GM19351 (cell line): ENCODE measurements around the gene TFDP1.
"Not testable (repeated sequence)": the region's sequence is repeated elsewhere in the genome, so short reads cannot be mapped to it uniquely, and the experiment has no call there.

Experiments
- ATAC-seq: cut with Tn5 transposase; IDR thresholded peaks from one replicate; pipeline ENCODE4 v1.9.1; 2021; ENCODE audit warnings: mild to moderate bottlenecking, moderate library complexity; ENCODE audit not compliant: unreplicated experiment

The TFDP1 gene

DNA sequence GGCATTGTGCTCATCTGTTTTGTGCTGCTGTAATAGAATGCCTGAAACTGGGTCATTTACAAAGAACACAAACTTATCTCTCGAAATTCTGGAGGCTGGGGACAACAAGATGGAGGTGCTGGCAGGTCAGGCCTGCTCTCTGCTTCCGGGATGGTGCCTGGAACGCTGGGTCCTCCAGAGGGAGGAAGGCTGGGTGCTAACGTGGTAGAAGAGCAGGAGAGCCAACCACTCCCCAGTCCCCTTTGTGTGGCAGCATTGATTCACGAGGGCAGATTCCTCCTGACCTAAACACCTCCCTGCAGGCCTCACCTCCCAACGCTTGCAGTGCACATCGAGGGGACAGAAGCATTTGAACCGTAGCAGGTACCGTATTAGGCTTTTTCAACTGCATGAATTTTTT is 34.1 kb upstream of the TFDP1 start:
- ATAC-seq: no peak

DNA sequence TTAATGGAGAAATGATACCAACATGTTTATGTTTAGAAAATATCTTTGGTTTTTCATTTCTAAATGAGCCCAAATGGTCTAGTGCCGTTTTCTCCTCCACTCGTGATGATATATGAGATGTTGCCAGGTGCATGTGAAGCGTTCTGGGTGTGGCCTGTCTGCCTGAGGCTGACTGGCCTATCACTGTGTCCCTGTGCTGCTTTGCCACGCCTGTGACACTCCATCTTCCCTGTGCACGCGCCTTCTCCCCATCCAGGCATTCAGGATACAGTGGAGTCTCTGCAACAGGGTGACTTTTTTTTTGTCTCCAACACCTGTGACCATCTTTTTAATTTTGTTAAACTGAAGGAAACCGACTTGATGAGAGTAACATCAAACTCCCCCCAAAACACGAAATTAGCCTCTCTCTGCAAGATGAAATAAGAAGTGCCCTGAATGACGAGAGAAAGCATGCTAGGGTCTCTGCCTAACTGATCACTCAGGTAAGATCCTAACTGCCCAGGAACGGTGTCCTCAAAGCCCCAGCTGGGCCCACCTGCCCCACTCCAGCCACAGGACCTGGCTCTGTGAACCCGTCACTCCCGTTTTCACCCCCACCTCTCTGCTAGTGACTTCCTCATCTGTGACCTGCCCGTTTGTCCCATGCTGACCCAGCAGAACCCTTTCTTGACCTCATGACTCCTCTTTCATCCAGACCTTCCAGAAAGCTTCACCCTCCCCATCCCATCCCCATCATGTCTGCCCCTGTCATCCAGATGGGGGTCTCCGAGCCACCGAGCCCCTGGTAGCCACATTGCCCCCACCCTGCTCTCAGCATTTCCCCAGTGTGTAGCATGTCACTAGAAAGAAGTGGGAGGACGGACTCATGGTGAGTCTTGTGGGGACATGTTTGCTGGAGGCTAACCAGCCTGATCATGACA is 33.2 kb upstream of the TFDP1 start:
- no peak for ATAC-seq

DNA sequence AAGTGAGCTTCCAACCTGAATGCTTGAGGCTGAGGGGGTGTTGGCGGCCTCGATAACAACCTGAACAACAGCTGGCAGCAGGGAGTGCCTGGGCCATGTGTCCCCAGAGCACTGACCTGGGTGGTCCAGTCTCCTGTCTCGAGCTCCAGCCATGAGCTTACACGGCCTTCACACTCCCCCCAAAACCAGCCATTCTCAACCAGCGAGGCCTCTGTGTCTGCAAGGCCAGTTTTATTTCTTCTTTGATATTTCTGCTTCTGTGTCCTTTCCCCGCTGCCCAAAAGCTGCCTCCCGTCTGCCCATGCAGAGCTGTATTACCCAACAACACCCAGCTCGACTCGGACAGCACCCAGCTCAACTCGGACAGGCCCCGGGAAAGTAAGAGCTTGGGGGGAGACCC is 32.5 kb upstream of the TFDP1 start:
- no peak for ATAC-seq

DNA sequence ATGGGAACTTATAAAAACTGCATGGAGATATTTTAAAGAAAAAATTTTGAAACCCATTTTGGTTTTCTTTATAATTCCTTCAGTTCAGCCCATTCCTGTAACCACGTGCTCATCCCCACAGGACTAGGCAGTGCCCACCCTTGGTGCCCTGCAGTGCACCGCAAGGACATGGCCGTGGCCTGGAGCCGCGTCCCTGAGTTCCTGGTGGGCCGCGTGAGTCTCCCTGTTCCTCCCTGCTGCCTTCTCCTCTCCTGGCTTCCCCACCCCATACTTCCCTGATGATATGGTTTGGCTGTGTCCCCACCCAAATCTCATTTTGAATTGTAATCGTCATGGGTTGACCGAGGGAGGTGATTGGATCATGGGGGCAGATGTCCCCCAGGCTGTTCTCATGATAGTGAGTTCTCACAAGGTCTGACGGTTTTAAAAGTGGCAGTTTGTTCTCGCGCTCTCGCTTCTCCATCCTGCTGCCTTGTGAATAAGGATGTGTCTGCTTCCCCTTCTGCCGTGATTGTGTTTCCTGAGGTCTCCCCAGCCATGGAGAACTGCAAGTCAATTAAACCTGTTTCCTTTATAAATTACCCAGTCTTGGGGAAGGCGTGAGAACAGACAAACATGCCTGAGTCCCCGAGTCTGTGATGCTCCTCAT is 31.6 kb upstream of the TFDP1 start:
- ATAC-seq: no peak

DNA sequence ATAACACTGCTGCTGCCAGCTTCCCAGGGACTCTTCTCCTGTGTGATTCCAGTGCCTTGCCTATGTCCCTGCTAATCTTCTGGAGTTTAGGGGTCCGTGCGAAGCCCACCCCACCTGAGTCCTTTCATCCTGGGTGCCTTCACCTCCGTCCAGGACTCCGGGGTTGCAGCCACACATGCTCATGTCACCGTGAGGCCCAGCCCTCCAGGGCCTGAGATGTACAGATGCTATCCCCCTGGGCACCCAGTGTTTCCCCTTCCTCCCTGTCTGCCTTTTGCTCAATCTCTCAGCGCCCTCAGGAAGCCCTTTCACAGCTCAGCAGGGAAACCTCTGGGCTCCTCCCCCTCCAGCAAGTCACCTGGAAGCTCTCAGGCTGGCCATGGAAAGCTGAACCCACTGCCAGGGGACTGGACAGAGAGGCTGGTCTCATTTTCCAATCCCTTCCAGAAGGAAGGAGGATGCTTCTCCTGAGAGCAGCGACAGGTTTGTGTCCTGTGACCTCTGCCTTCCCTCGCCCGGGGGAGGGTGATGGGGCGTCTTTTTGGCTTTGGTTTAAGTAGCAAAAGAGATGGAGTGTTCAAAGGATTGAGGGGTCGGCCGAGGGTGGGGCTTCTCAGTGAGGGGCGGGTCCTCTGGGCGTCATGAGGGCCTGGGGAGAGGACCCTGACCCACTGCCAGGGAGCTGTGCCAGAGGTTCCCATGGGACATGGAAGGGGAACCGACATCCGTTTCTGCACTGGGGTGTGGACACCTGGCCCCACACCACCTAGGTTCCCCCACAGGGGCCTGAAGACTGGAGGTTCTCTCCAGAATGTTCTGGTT is 30.8 kb upstream of the TFDP1 start:
- ATAC-seq: no peak

DNA sequence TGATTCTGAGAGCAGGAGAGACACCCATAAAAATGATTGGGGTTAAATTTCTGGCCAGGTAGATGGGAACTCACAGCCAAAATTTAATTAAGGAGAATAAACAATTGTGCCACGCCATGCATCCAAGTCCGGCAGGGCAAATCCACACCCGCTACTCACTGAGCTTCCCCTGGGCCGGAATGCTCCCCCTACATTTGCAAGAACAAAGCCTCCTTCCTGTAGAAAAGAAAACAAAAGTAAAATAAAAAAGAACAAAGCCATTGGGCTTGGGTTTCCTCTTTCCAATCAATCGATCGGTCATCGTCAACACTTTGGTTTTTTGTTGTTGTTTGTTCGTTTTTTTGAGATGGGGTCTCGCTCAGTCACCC is 30.2 kb upstream of the TFDP1 start:
- no peak for ATAC-seq

DNA sequence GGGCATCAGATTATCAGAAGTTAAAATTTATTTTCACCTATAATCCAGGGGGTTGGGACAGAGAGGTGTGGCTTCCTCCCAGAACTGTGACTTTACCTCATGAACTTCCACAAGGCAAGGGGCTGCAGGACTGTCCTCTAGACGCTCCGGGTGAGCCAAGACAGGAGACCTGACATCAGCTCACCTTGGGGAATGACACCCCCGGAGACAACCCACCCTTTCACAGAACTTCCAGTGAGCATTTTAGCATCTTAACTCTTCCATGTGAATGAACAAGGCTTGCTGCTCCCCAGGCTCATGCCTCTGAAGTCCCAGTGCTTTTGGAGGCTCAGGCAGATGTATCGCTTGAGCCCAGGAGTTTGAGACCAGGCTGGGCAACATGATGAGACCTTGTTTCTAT is 29.4 kb upstream of the TFDP1 start:
- ATAC-seq: no peak

DNA sequence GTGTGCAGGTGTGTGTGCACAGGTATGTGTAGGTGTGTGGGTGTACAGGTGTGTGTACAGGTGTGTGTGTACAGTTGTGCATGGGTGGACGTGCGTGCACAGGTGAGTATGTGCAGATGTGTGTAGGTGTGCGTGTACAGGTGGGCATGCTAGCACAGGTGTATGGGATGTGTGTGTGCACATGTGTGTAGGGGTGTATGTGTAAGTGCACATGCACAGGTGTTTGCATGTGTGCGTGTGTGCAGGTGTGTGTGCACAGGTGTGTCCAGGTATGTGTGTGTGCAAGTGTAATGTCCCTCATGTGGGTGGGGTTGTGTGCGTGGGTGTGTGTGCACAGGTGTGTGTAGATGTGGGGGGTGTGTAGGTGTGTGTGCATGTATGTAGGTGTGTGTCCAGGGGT is 27.5 kb upstream of the TFDP1 start:
- no peak for ATAC-seq

DNA sequence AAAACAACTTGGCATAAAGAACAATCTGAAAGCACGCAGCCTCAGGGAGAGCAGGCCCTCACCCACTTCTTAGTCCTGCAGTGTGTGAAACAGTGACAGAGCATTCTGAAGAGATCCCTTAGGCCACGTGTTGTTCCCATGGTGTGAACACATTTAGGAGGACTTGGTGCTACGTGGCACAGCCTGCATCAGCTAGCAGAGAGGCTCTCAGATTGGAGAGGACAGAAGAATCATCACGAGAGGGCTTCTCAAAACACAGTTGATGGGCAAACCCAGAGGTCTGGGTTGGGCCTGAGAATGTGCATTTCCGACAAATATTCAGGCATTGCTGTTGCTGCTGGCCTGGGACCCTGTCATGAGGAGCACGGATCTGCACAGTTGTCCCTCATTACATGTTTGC is 26.1 kb upstream of the TFDP1 start:
- no peak for ATAC-seq

DNA sequence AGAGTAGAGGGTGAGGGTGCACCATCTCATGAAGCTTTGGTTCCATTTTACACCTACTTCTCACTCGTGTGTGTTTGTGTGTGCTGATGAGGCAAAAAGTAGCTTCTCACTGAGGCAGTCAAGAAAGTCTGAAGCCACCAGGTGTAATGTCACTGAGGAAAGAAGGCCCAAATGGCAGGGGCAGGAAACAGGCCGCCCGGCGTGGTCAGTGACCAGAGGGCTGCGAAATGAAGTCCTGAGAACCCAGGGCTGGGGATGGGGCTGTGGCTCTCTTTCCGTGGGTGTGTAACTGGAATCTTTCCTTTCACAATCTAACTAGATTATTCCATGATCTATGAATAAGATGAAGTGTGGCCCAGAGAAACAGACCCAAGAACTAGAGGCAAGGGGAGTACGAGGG is 25.5 kb upstream of the TFDP1 start:
- ATAC-seq: no peak

DNA sequence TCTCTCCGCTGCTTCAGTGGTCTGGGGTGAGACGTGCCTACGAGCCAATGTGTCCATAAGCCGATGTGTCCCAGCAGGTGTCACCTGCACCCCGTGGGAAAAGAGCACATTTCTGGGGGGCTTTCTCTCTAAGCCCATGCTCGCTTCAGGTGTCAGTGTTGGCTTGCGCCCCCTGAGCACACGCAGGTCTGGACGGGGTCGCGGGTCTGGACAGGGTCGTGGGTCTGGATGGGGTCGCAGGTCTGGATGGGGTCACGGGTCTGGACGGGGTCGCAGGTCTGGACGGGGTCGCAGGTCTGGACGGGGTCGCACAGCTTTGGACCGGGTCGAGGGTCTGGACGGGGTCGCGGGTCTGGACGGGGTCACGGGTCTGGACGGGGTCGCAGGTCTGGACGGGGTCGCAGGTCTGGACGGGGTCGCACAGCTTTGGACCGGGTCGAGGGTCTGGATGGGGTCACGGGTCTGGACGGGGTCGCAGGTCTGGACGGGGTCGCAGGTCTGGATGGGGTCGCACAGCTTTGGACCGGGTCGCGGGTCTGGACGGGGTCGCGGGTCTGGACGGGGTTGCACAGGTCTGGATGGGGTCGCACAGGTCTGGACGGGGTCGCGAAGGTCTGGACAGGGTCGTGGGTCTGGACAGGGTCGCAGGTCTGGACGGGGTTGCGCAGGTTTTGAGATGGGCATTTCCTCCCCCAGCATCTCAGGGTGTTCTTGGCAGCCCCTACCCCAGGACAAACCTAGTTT is 24.5 kb upstream of the TFDP1 start:
- no peak for ATAC-seq

DNA sequence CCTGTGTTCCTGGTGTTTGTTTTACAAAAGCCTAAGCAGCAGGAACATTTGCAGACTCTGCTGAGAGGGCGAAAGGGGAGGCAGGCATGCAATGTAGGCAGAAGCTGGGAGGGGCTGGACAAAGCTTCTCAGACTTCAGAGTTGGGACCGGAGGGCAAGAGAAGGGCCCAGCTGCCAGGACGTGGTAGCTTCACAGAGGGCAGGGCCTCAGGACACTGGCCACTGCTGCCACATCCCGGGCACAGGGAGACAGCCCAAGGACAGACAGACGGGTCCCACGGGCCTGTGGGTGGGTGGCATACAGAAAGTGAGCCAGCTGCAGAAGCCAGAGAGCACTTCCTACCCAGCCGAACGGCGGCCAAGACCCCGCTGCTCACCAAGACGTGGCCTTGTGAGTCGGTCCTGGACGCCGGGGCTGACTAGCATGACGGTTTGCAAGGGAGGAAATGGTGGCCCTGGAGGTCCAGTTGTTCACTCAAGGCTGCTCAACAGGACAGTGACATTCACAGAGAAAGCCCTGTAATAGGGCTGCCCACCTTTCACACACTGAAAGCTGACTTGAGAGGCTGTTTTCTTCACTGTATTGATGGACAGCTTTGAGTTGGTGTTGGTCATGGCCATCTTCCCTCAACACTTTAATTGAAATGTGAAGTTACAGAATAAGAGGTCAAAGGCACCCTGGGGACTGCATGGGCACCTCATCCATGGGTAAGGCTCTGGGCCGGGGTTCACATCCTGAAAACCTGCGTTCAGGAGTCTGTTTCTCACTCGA is 23.7 kb upstream of the TFDP1 start:
- no peak for ATAC-seq

DNA sequence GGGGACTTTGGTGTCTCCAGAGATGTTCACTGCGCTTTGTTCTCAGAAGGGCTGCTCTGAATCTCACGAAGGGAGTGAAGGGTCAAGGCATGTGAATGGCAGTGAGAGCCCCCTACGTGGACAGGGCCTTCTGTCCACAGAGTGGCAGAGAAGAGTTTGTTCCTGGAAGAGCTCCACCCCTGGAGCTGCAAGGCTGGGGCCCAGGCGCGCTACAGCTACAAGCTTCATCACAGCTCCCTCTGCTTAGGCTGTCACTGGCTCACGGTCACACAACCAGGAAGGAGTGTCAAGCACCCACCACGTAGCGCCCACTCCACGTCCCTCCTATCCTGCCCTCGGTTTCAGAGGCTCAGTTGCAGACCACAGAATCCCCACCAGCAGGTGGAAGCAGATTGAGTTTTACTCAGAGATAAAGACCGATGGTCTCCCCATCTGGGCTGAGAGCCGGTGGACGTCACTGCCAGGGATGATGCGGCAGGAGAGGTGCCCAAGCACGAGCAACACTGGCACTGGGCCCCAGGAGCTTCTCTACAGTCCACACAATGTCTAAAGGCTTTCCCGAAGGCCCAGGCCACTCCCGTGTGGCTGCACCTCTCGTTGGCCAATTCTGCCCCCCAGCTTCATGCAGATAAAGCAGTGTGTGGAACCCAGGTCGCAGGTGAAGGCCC is 23.0 kb upstream of the TFDP1 start:
- no peak for ATAC-seq

DNA sequence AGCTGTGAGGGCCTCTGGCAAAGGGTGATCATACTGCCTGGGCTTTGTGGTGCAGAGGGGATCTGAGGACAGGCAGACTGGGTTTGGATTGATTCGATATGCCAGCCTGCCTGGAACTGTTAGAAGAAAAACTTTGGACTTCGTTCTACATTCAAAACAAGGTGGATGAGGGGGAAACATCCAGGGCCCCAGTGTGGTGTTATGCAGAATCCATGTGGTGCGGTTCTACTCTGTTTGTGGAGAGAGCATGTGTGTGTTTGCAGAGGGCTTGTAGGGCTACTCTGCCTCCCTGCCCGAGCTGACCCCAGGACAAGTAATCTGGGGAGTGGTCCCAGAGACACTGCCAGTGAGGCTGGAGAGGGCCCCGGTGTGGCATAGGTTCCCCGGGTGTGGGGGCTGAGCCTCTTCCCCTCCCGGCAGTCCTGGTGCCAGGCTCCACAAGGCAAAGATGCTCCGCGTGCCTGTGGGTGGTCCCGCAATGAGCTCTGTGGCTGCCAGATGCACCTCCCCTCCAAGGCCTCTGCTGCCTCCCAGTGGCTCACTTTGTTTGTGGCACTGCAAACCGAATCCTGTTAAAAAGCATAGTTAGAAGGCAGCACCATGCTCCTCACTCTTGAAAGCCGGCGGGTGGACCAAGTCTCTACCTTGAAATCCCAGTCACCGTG is 22.3 kb upstream of the TFDP1 start:
- ATAC-seq: peak; percentile 85

DNA sequence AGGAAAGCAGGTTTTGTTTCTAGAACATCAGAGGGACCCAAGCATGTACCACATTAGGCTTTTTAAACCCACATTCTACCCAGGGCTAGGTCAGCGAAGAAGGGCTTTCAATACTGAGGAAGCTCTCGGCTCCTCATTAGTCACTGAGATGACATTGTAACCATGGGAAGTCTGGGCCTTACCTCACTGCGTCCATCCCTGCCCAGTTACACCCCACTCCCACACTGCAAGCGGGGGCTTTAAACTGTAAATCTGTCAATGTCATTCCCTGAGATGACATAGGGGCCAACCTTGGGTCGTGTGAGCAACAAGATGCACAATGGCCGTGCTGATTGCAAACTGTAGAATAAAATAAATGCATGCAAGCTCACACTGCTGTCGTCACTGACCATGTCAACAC is 21.7 kb upstream of the TFDP1 start:
- no peak for ATAC-seq

DNA sequence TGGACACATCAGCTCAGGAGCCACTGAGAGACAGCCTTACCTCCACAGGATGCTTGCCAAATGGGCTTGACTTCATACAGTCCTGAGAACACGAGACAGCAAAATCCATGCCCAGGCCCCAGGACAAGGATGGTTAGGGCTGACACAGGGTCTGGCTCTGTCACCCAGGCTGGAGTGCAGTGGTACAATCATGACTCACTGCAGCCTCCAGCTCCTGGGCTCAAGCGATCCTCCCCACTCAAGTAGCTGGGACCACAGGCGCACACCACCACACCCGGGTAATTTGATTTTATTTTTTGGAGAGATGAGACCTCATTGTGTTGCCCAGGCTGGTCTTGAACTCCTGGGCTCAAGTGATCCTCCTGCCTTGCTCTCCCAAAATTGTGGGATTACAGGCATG is 21.0 kb upstream of the TFDP1 start:
- not testable (repeated sequence) for ATAC-seq

DNA sequence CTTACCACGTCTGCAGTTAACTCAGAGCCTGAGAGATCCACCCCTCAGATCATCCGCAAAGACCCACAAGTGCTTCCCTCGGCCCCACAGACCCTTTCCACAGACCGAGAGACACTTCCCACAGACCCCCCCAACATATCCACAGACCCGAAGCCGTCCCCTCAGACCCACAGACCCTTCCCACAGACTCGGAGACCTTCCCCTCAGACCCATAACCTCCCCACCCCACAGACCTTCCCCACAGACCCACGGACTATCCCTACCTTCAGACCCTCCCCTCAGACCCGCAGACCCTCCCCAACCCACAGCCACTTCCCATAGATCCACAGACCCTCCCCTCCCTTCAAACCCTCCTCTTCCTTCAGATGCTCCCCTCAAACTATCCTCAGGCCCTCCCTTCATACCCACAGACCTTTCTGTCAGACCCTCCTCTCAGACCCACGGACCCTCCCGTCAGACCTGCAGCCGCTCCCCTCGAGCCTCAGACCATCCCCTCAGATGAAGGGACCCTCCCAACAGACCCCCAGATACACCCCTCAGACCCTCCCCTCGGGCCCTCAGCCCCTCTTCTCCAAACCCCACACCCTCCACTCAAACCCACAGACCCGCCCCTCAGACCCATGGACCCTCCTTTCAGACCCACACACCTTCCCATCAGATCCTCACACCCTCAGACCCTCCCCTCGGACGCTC is 20.1 kb upstream of the TFDP1 start:
- ATAC-seq: no peak

DNA sequence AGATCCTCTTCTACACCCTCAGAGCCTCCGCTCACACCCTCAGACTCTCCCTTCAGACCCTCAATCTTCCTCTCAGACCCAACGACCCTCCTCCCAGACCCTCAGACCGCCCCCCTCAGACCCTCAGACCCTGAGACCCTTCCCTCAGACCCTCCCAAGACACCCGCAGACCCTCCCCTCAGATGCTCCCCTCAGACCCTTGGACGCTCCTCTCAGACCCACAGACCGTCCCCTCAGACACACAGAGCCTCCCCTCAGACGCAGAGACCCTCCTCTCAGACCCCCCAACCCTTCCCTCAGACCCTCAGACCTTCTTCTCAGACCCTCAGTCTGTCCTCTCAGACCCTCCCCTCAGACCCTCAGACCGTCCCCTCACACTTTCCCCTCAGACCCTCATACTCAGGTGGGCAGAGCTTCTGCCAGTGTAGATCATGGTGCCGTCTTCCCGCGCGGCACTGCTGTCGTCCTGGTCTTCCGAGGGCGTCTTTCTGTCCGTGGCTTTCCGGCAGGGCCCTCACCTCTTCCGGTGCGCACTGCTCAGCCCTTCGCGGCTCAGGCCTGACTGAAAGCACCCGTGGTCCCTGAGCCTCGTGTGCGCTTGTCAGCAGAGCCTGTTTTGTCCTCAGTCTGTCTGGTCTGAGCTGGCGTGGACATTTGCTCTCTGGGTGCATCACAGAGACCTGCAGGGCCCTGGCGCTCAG is 18.9 kb upstream of the TFDP1 start:
- ATAC-seq: no peak
